Natural killer cell treated with Interleukin-12 subunit alpha and Interleukin-12 subunit beta and Interleukin-15 and Interleukin-18, amount 100 ng/mL, for 72 hours (primary cell): ENCODE results near the gene PUM1. TPM values are rescaled to one million over a fixed set of nuclear protein-coding genes. Genes with fewer than 3 reads are reported as not detected.

Experiments
- ATAC-seq, 2 donors: fragments of 150-1000 bp; cut with Tn5 transposase in 1 of 2; sonication (Bioruptor Pico), chemical (Tn5 transposase) in 1 of 2; 2 replicates each; pipeline ENCODE4 v1.10.0; 2021
- DNase-seq: peaks from one replicate; pipeline ENCODE4 v3.0.0; 2022; ENCODE audit warnings: low spot score
- H3K27ac Mint-ChIP-seq, 2 donors: 1 replicate in 1 of 2; 2 replicates in 1 of 2; pipeline ENCODE4 v1.8.0; 2022; ENCODE audit warnings: mixed read lengths in 2 of 2, mild to moderate bottlenecking in 1 of 2, moderate library complexity in 1 of 2
- H3K27me3 Mint-ChIP-seq, 2 donors: 1 replicate in 1 of 2; 2 replicates in 1 of 2; pipeline ENCODE4 v1.8.0; 2022; ENCODE audit warnings: mixed read lengths in 2 of 2
- H3K36me3 Mint-ChIP-seq: one replicate; pipeline ENCODE4 v1.8.0; 2022; ENCODE audit warnings: mixed read lengths
- H3K4me1 Mint-ChIP-seq, 2 donors: 1 replicate in 1 of 2; 2 replicates in 1 of 2; pipeline ENCODE4 v1.8.0; 2022; ENCODE audit warnings: low read depth in 2 of 2, mixed read lengths in 2 of 2, mild to moderate bottlenecking in 1 of 2
- H3K4me3 Mint-ChIP-seq: one replicate; pipeline ENCODE4 v1.8.0; 2022; ENCODE audit warnings: mixed read lengths
- H3K9me3 Mint-ChIP-seq: 2 replicates; pipeline ENCODE4 v1.8.0; 2022; ENCODE audit warnings: mixed read lengths
- total RNA-seq, 2 donors: library from RNA; stranded (reverse); gene quantifications; one replicate each; pipeline ENCODE4 v1.2.3, GENCODE V29; 2022

The PUM1 gene
- total RNA-seq, 2 donors from 2014 or later: 134 to 180 TPM

DNA sequence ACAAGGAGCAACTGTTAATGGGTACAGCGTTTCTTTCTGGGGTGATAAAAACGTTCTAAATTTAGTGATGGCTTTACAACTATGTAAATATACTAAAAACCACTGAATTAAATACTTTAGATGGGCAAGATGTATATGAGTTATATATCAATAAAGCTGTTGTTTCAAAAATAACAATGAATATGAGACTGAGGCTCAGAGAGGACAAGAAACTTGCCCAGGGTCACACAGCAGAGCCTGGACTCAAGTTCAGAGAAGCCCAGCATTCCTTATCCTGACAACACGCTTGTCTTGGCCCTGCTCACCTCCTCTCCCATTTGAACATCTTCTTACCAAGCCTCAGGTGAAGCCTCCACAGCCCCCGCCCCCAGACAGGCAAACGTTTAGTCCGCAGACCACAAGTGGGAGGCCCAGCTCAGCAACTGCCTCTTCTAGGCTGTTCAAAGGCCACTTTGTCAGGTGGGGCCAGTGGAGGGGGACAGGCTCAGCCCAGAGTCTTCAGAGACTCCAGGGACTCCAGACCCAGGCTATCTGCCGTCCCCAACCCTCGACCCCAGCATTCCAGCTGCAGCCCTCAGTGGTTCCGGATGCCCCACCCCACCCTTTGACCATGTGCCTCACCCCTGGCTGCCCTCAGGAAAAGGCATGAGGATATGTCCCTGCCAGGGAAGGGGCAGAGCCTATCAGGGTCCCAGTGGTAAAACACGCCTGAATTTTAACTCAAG, 174.9 kb downstream of the PUM1 start:
- DNase-seq (no peak), ATAC-seq (peak in 1 of 2 donors; percentile 38)
- Mint-ChIP-seq H3K36me3 (no peaks in the 10 kb centered on the region), H3K27ac (no peak overlapping the region), H3K4me3 (no peak overlapping the region), H3K27me3 (peaks cover 24 to 26% of the 10 kb centered on the region in 2 donors), H3K9me3 (peaks cover 9% of the 10 kb centered on the region), H3K4me1 (peaks cover 0 to 9% of the 10 kb centered on the region in 2 donors)

- Mint-ChIP-seq H3K27me3 (peaks cover 27 to 31% of the 10 kb centered on the region in 2 donors), H3K4me1 (peaks cover 0 to 7% of the 10 kb centered on the region in 2 donors), H3K4me3 (no peak overlapping the region), H3K9me3 (peaks cover 7% of the 10 kb centered on the region), H3K36me3 (no peaks in the 10 kb centered on the region), H3K27ac (no peak overlapping the region)
- DNase-seq: no peak
- no peak for ATAC-seq
Measured at GRCh38 chr1:30889511-30889910, 176.0 kb downstream of the PUM1 start.

DNA sequence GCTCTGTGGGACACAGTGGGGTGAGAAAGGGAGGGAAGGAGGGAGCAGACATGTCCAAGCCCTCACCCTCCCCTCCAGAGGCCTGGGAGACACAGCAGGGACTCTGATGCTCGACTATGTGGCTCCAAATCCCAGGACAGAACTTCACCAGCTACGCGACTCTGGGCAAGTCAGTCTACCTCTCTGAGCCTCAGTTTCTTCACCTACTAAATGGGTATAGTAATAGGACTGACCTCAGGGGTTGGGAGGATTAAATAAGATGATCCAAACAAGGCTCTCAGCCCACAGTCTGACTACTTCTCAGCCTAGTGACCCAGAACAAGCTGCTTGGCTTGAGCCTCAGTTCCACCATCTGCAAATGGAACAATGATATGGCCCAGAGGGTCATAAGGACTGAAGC, 176.5 kb downstream of the PUM1 start:
- DNase-seq (no peak), ATAC-seq (no peak)
- Mint-ChIP-seq H3K27me3 (peaks cover 27 to 34% of the 10 kb centered on the region in 2 donors), H3K4me1 (peaks cover 0 to 2% of the 10 kb centered on the region in 2 donors), H3K36me3 (no peaks in the 10 kb centered on the region), H3K4me3 (no peak overlapping the region), H3K9me3 (peaks cover 2% of the 10 kb centered on the region), H3K27ac (no peak overlapping the region)

DNA sequence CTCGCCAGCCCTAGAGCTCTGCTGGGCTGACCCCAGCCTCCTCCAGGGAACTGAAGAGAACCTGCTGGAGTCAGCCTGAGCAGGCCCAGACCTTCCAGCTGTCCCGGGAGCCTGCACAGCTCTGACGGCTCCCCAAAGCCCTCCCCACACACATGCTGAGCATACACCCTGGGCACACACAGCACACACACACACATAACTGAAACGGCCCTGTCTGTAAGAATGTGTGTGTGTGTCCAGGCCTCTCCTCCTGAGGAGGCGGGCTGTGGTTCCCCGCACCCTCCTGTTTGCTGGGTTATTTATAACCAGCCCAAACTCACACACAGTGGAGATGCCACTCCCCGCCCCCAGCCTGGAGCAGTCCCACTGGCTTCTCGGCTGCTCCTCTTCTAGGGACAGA, 177.1 kb downstream of the PUM1 start:
- Mint-ChIP-seq H3K27ac (no peak overlapping the region), H3K4me3 (no peak overlapping the region), H3K4me1 (no peaks in the 10 kb centered on the region), H3K36me3 (no peaks in the 10 kb centered on the region), H3K27me3 (peaks cover 26 to 30% of the 10 kb centered on the region in 2 donors), H3K9me3 (no peaks in the 10 kb centered on the region)
- ATAC-seq (peak; percentile 10 to 40), DNase-seq (no peak)

DNA sequence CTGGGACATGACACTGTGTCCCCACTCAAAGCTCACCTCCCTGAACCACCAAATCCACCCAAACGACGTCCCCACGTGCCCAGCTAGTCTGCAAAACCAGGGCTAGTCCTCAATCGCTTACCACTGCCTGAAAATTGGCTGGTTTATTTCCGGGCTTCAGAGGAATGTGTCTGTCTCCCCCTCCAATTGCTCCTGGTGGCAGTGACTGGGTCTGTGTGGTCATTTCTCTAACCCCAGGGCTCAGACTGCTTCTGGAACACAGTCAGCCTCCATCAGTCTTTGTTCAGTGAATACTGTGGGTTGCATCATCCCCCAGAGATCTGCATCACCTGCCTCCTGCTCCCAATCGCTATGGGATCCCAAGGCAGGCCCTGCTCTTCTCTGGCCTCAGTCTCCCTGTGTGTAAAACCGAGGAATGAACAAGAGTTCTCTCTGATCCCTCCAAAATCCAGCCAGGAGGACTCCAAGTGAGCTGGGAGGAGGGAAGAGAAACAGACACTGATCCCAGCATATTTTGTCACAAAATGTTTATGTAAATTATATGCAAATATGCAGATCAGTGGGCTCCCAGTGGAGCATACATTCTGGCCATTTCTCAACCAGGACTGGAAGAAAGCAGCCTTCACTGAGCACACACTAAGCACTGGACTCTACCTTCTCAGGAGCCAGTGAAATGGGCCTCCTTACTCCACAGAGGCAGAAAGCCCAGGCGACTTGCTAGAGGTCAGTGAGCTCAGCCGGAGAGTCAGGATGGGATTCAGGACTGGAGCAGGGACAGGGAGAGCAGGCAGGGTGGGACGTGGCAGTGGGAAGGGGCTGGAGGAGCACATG, 177.8 kb downstream of the PUM1 start:
- H3K4me3 Mint-ChIP-seq: no peak overlapping the region

DNA sequence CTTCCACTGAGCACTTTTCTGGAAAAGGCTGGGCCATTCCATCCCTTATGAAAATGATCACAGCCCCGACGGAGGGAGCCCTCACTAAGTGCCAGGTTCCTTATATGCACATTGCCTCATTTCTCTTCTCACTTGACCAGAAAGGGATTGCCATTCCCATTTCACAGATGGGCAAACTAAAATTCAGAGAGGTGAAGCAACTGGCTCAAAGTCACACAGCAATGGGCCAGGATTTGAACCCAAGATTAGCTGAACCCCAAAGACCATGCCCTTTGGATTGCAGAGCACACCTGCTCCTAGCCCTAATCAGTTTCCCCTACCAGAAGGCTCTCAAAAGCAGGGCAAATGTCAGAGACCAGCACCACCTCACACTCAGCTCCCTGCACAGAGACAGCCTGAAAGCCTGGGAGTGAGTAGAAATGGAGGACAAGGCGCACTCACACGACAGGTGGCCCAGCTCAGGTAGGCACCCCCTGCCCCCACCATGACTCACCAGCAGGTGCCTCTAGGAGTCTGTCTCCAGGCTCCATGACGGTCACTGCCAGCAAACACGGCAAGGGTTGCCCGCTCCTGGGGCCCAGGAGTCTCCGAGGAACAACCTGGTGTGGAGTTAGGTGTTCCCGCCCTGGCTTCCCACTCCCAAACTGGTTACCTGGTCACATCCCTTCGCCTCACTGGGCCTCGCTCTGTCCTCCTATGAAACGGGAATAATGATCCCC, 178.6 kb downstream of the PUM1 start:
- ATAC-seq (no peak), DNase-seq (no peak)
- Mint-ChIP-seq H3K4me3 (no peak overlapping the region), H3K9me3 (no peaks in the 10 kb centered on the region), H3K4me1 (no peaks in the 10 kb centered on the region), H3K36me3 (no peaks in the 10 kb centered on the region), H3K27me3 (peaks cover 36 to 40% of the 10 kb centered on the region in 2 donors), H3K27ac (no peak overlapping the region)

More for the DNA sequence above, 177.8 kb downstream of the PUM1 start:
- Mint-ChIP-seq H3K27me3 (peaks cover 32 to 33% of the 10 kb centered on the region in 2 donors), H3K4me1 (no peaks in the 10 kb centered on the region), H3K27ac (no peak overlapping the region), H3K36me3 (no peaks in the 10 kb centered on the region), H3K9me3 (no peaks in the 10 kb centered on the region)
- ATAC-seq (no peak), DNase-seq (no peak)

DNA sequence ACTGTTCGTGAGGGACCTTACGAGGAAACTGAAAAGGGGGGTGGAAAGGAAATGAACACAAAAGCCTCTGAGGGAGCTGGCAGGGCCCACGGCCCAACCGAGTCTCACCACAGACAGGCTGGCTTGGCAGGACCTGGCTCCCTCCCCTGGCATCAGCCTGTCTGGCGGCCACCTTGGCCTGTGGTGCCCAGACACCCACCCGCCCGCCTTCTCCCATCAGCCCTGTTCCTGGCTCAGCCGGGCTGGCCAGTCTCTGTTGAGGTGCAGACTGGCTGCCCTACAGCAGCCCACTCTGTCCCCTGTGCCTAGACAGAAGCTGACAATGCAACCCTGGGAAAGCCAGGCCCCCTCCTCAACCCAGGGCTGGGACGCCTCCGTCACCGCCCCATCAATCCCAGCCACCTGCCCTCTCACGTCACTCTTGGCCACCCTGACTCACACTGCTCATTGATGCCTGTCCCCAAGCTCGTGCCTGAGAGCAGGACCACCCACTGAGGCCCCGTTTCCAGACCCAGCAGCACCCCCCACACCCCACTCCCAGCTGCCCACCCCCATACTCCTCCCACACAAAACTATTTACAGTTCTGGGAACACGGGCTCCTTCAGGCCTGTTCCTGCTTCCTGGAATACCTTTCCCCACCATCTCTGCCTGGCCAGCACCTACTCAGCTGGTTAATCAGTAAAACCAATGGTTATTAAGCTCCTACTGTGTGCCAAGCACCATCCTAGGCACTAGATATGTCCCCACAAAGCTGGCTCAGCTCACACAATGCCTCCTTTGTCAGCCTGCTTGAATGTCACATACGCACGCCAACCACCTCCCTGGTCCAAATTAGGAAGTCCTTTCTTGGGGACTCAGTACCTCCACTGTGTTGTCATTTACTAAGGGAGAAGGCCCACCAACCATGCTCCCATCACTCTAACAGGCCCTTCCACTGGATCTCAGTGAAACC, 179.7 kb downstream of the PUM1 start:
- Mint-ChIP-seq H3K36me3 (no peaks in the 10 kb centered on the region), H3K4me1 (peaks cover 0 to 3% of the 10 kb centered on the region in 2 donors), H3K27me3 (peaks cover 42 to 49% of the 10 kb centered on the region in 2 donors), H3K4me3 (no peak overlapping the region), H3K27ac (no peak overlapping the region), H3K9me3 (no peaks in the 10 kb centered on the region)
- ATAC-seq: no peak
- DNase-seq: no peak

DNA sequence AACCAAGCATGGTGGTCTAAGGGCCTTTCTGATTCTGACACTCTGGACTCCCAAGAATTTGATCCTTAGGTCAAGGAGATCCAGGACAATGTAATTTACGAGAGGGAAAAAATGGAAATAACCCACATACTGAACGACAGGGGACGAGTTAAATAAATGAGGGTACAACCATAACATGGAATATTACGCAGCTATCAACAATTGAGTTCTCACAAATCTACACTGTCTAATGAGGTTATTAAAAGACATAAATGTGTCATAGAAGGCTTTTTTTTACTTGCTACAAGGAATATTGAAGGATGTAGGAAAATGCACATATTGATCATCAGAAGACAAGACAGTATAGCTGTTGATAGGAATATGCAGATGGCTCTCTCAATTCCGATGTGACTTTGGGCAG, 180.8 kb downstream of the PUM1 start:
- Mint-ChIP-seq H3K27me3 (peaks cover 50 to 58% of the 10 kb centered on the region in 2 donors), H3K4me1 (peaks cover 0 to 3% of the 10 kb centered on the region in 2 donors), H3K9me3 (no peaks in the 10 kb centered on the region), H3K36me3 (no peaks in the 10 kb centered on the region), H3K4me3 (no peak overlapping the region), H3K27ac (no peak overlapping the region)
- DNase-seq: no peak
- ATAC-seq: no peak

GRCh38 chr1:30883389-30884172, 181.9 kb downstream of the PUM1 start:
- Mint-ChIP-seq H3K4me3 (no peak overlapping the region), H3K4me1 (peaks cover 0 to 3% of the 10 kb centered on the region in 2 donors), H3K27me3 (peaks cover 53 to 58% of the 10 kb centered on the region in 2 donors), H3K36me3 (no peaks in the 10 kb centered on the region), H3K9me3 (no peaks in the 10 kb centered on the region), H3K27ac (no peak overlapping the region)
- ATAC-seq (no peak), DNase-seq (no peak)

- ATAC-seq (no peak), DNase-seq (no peak)
- Mint-ChIP-seq H3K36me3 (no peaks in the 10 kb centered on the region), H3K27me3 (peaks cover 54 to 62% of the 10 kb centered on the region in 2 donors), H3K4me1 (peaks cover 0 to 3% of the 10 kb centered on the region in 2 donors), H3K27ac (no peak overlapping the region), H3K9me3 (no peaks in the 10 kb centered on the region), H3K4me3 (no peak overlapping the region)
Measured at GRCh38 chr1:30882678-30883388, 182.7 kb downstream of the PUM1 start.
